Dermis lymphatic vessel endothelial cell (primary cell): ENCODE results near the gene SOHLH2. TPM values are rescaled to one million over a fixed set of nuclear protein-coding genes. Genes with fewer than 3 reads are reported as not detected.

Source experiments
- total RNA-seq: library from RNA; depleted of rRNA; stranded (reverse); fragments of >200 nt; gene quantifications from 2 replicates; pipeline ENCODE4 v1.2.1, GENCODE V29; 2014

Gene SOHLH2
- total RNA-seq, result 0.11 TPM in 1 of 2 replicates, not detected in the other

DNA sequence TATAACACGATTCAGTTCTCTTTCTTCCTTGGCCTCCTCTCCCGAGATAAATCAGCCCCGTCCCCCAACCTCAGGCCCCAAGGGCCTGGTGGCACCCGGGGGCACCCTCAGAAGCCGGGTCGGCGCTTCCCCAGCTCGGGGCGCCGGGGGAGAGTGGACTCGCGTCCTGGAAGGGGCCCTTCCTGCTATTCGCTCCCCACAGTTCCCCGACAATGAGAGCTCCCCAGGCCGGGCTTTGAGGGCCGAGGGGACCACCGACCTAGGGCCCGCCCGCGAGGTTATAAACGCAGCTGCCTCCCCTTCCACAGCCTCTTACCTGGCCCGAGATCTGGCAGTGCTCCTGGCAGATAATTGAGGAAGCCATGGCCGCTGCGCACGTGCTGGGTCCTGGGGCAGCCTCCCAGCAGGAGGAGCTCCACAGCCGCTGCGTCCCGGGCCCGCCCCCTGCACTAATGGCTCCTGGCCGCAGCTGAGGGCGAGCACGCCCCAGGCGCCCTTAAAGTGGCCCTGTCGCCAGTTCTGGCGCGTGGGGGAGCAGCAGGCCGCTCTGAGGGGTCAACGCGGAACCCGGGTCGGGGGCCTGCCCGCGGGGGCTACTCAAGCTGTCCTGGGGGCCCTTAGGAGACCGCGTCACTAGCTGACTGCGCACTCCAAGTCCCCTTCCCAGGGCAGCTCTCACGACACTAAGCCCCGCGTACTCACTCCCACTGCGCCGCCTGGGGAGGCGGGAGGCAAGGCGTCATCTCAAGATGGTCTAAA, at the start of gene SOHLH2:
SOHLH2 (minus strand) TSS at position 394 of the 759 bp plus-strand sequence; CDS start at position 364, 30 bp downstream.

DNA sequence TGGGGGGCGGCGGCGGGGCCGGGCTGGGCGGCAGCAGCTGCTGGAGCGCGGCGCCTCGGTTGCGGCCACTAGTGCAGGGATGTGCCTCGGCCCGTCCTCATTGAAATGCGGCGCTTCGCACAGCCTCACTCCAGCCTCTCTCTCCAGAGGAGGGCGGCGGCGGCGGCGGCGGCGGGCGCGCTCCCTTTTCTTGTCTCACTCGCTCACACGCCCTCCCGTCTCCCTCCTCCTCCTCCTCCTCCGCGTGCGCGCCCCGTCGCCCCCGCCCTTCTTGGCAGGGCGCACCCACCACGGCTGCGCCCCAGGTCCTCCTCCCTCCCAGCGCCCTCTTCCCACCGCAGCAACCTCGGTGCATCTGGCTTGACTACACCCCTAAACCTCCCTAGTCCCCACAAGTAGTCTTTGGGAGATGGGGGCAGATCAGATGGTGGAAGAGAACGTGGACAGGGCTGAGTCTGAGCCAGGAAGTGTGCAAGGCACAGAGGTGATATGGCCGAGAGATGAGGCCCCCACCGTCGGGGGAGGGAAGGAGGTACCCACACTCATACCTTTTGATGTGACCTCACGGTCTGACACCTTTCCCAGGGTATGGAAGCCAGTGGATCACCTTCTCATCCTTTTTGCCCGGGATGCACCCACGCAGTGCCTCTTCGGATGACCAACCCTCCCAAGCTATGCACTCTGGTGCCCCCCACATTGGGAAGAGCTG, 83.0 kb downstream of the SOHLH2 start, which contains the start of gene DCLK1:
DCLK1 (minus strand) TSS at position 161 of the 709 bp plus-strand sequence.

Other genes starting within 250 kb of the SOHLH2 start
- gene DCLK1, start 83.2 kb downstream of the SOHLH2 start, total RNA-seq, result 6.6 and 12.7 TPM in 2 replicates
- gene CCDC169, start 83.3 kb upstream of the SOHLH2 start, total RNA-seq, result 0.43 and 1.1 TPM in 2 replicates
- gene SPART, start 131.8 kb upstream of the SOHLH2 start, total RNA-seq, result 44.6 and 63.7 TPM in 2 replicates
- gene CCNA1, start 217.9 kb upstream of the SOHLH2 start, total RNA-seq, result 0.43 and 2.8 TPM in 2 replicates